Measurements from ENCODE around the gene C5orf58.

DNA sequence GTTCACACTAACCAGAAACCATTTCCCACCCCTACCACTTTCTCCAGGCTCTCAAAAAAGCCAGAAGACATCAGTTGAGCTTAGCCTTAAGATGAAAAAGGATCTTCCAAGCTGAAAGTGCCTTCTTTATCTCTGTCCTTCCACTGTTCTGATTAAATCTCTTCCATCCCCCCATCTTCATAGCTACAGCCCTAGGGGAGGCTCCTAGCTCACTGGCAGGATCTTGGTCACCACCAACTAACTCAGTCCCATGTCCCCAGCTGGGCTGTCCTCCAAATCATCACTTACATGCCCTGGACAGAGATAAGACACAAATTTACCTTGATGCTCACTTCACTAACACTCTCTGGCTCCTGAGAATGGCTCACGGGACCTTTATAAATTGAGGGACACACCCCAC lies 50.5 kb downstream of the C5orf58 start:
- no peak for TF ChIP-seq CTCF (IDR thresholded peaks at IDR 0.05)
- no peak for TF ChIP-seq EZH2 (IDR thresholded peaks at IDR 0.05)
- no peak for TF ChIP-seq EZH2phosphoT487 (IDR thresholded peaks at IDR 0.05)

All from neural progenitor cell (in vitro differentiated cells).